ENCODE measurements around the gene ECE1. TPM values are rescaled to one million over a fixed set of nuclear protein-coding genes. Genes with fewer than 3 reads are reported as not detected.

The ECE1 gene
- total RNA-seq, 1 donor from 2014 or later: 217 TPM

- no peak overlapping the region for H3K27ac Mint-ChIP-seq
- no peak for TF ChIP-seq CTCF (IDR thresholded peaks at IDR 0.05; ENCODE audit: unreplicated experiment)
- H3K9me3 Mint-ChIP-seq (ENCODE audit: low read depth): no peaks in the 10 kb centered on the region
- no peak overlapping the region for H3K4me3 Mint-ChIP-seq (ENCODE audit: low read depth)
- peaks cover 41% of the 10 kb centered on the region for H3K36me3 Mint-ChIP-seq (ENCODE audit: insufficient read depth)
- H3K27me3 Mint-ChIP-seq: no peaks in the 10 kb centered on the region
- peaks cover 19% of the 10 kb centered on the region for H3K4me1 Mint-ChIP-seq (ENCODE audit: low read depth)
- no peak for DNase-seq (ENCODE audit: low spot score, unreplicated experiment)
Measured at GRCh38 chr1:21258331-21259134, 31.7 kb downstream of the ECE1 start.

GRCh38 chr1:21257431-21258135, 32.7 kb downstream of the ECE1 start:
- no peak for TF ChIP-seq CTCF (IDR thresholded peaks at IDR 0.05; ENCODE audit: unreplicated experiment)
- Mint-ChIP-seq H3K36me3 (ENCODE audit: insufficient read depth) (peaks cover 41% of the 10 kb centered on the region), H3K4me3 (ENCODE audit: low read depth) (no peak overlapping the region), H3K27me3 (no peaks in the 10 kb centered on the region), H3K27ac (no peak overlapping the region), H3K4me1 (ENCODE audit: low read depth) (peaks cover 17% of the 10 kb centered on the region), H3K9me3 (ENCODE audit: low read depth) (no peaks in the 10 kb centered on the region)
- no peak for DNase-seq (ENCODE audit: low spot score, unreplicated experiment)

- Mint-ChIP-seq H3K27ac (peak overlapping the region; percentile 89), H3K36me3 (ENCODE audit: insufficient read depth) (peaks cover 43% of the 10 kb centered on the region), H3K9me3 (ENCODE audit: low read depth) (no peaks in the 10 kb centered on the region), H3K4me1 (ENCODE audit: low read depth) (peaks cover 17% of the 10 kb centered on the region), H3K27me3 (no peaks in the 10 kb centered on the region), H3K4me3 (ENCODE audit: low read depth) (no peak overlapping the region)
- no peak for TF ChIP-seq CTCF (IDR thresholded peaks at IDR 0.05; ENCODE audit: unreplicated experiment)
- DNase-seq (ENCODE audit: low spot score, unreplicated experiment): no peak
Measured at GRCh38 chr1:21256776-21257175, 33.5 kb downstream of the ECE1 start.

- H3K4me1 Mint-ChIP-seq (ENCODE audit: low read depth): peaks cover 17% of the 10 kb centered on the region
- H3K36me3 Mint-ChIP-seq (ENCODE audit: insufficient read depth): peaks cover 38% of the 10 kb centered on the region
- no peak for DNase-seq (ENCODE audit: low spot score, unreplicated experiment)
- no peaks in the 10 kb centered on the region for H3K27me3 Mint-ChIP-seq
- H3K9me3 Mint-ChIP-seq (ENCODE audit: low read depth): no peaks in the 10 kb centered on the region
- no peak overlapping the region for H3K27ac Mint-ChIP-seq
- H3K4me3 Mint-ChIP-seq (ENCODE audit: low read depth): no peak overlapping the region
- TF ChIP-seq CTCF (IDR thresholded peaks at IDR 0.05; ENCODE audit: unreplicated experiment): no peak
Measured at GRCh38 chr1:21255943-21256320, 34.3 kb downstream of the ECE1 start.

GRCh38 chr1:21255284-21255942, 34.9 kb downstream of the ECE1 start:
- DNase-seq (ENCODE audit: low spot score, unreplicated experiment): peak; percentile 83
- Mint-ChIP-seq H3K9me3 (ENCODE audit: low read depth) (no peaks in the 10 kb centered on the region), H3K4me1 (ENCODE audit: low read depth) (peaks cover 23% of the 10 kb centered on the region), H3K36me3 (ENCODE audit: insufficient read depth) (peaks cover 34% of the 10 kb centered on the region), H3K4me3 (ENCODE audit: low read depth) (no peak overlapping the region), H3K27me3 (no peaks in the 10 kb centered on the region), H3K27ac (peak overlapping the region; percentile 88)
- TF ChIP-seq CTCF (IDR thresholded peaks at IDR 0.05; ENCODE audit: unreplicated experiment): peak; percentile 86

All from progenitor cell of endocrine pancreas (in vitro differentiated cells).